Right cardiac atrium (tissue), 5 donors: ENCODE results near the gene CNN2. TPM values are rescaled to one million over a fixed set of nuclear protein-coding genes. Genes with fewer than 3 reads are reported as not detected.

Experiments used
- ATAC-seq, 2 donors: fragments of 200-7000 bp; cut with Tn5 transposase; one replicate each; pipeline versions ENCODE4 v1.8.0 to v1.9.1; 2020; ENCODE audit warnings: moderate library complexity in 2 of 2, mild to moderate bottlenecking in 1 of 2
- DNase-seq, 3 donors: peaks; one replicate each; pipeline ENCODE4 v3.0.0-alpha.2; 2020
- H3K27ac ChIP-seq: one replicate; pipeline ENCODE4 v1.5.1; 2013; ENCODE audit warnings: mild to moderate bottlenecking, low read length, control low read depth, moderate library complexity
- H3K27me3 ChIP-seq: one replicate; pipeline ENCODE4 v1.6.1; 2013; ENCODE audit not compliant: control insufficient read depth, insufficient read depth
- H3K4me1 ChIP-seq: one replicate; pipeline ENCODE4 v1.6.1; 2013; ENCODE audit warnings: low read length; ENCODE audit not compliant: control insufficient read depth, insufficient read depth
- H3K4me3 ChIP-seq: one replicate; pipeline ENCODE4 v1.5.1; 2013; ENCODE audit warnings: low read length, control low read depth
- H3K9me3 ChIP-seq: one replicate; pipeline ENCODE4 v1.6.1; 2013; ENCODE audit warnings: low read length; ENCODE audit not compliant: control insufficient read depth
- WGBS: extraction: QIAGEN DNeasy Blood & Tissue Kit; methylation state at CpG from one replicate; pipeline ENCODE4 v1.1.7; 2013; 5-methylcytosine and 5-hydroxymethylcytosine counted together
- intact Hi-C, 4 donors: fragments of 100-400 bp; cut with DNase I; formaldehyde crosslinking; loops; one replicate each; pipeline versions ENCODE4 v1.11.0 to v1.14.0; 2022 to 2023
- polyA plus RNA-seq: library from polyadenylated mRNA; stranded (reverse); fragments of 200-250 nt; gene quantifications from one replicate; pipeline ENCODE4 v1.2.3, GENCODE V29; 2013
- total RNA-seq, 4 donors: library from RNA; stranded (reverse); fragmentation: NEBNext Ultra II Directional; extraction: Animal tissue kit (Norgen Biotek cat#: 25700); gene quantifications; one replicate each; pipeline ENCODE4 v1.2.1, GENCODE V29; 2021
- donor health status: healthy with polysubstance abuse.
- donor health status: DM: no; HTN: yes; CAD: no.
- donor health status: DM: no; HTN: no; CAD: no.
- donor health status: DM: no; HTN: yes; CAD: no; lungs with severe emphysema.
- donor health status: DM: yes; HTN: yes; CAD: no.

The CNN2 gene
- total and polyA plus RNA-seq, 5 donors, result 52.1 to 75.9 (median 59.9) TPM

DNA sequence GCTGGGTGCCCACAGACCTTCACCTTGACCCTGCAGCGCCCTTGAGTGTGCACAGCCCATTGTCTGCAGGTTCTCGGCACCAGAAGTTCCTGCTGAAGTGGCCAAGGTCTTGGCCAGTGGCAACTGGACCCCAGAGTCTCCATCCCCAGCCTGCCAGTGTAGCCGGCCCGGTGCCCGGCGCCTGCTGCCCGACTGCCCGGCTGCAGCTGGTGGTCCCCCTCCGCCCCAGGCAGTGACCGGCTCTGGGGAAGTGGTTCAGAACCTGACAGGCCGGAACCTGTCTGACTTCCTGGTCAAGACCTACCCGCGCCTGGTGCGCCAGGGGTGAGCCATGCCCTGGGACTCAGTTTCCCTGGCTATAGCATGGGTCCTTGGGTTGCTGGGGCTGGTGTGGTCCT is 28.6 kb downstream of the CNN2 start:
- peak in 2 of 3 donors; percentile 43 to 46 for DNase-seq
- WGBS, result 94% methylated on average over 14 of the region's 14 CpGs
- H3K9me3 ChIP-seq, result peaks cover 5% of the 10 kb centered on the region
- intact Hi-C loops, result no loop called here
- H3K4me1 ChIP-seq, result no peaks in the 10 kb centered on the region
- no peak overlapping the region for H3K4me3 ChIP-seq
- no peak overlapping the region for H3K27ac ChIP-seq
- no peaks in the 10 kb centered on the region for H3K27me3 ChIP-seq
- ATAC-seq, result no peak

DNA sequence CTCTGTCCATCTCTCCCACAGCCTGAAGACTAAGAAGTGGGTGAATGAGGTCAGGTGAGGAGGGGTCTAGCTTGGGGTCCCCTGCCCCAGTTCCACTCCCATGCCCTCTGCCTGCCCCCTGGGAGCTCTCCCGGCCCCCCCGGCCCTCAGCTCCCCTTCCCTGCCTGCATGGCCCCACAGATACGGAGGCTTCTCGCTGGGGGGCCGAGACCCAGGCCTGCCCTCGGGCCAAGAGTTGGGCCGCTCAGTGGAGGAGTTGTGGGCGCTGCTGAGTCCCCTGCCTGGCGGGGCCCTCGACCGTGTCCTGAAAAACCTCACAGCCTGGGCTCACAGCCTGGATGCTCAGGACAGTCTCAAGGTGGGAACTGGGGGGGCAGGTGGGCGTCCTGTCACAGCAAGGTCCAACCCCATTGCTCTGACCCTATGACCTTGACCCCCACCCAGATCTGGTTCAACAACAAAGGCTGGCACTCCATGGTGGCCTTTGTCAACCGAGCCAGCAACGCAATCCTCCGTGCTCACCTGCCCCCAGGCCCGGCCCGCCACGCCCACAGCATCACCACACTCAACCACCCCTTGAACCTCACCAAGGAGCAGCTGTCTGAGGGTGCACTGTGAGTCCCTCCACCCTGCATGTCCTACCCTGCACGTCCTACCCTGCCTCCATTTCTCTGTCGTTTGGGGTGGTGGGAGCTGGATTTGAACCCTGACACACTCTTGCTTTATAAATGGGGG is 29.6 kb downstream of the CNN2 start:
- Histone ChIP-seq H3K27me3 (no peaks in the 10 kb centered on the region), H3K27ac (no peak overlapping the region), H3K9me3 (peaks cover 5% of the 10 kb centered on the region), H3K4me3 (no peak overlapping the region), H3K4me1 (no peaks in the 10 kb centered on the region)
- DNase-seq (peak in 1 of 3 donors; percentile 40), ATAC-seq (no peak)
- WGBS, result 98% methylated on average over 20 of the region's 20 CpGs
- intact Hi-C loops, result no loop called here

DNA sequence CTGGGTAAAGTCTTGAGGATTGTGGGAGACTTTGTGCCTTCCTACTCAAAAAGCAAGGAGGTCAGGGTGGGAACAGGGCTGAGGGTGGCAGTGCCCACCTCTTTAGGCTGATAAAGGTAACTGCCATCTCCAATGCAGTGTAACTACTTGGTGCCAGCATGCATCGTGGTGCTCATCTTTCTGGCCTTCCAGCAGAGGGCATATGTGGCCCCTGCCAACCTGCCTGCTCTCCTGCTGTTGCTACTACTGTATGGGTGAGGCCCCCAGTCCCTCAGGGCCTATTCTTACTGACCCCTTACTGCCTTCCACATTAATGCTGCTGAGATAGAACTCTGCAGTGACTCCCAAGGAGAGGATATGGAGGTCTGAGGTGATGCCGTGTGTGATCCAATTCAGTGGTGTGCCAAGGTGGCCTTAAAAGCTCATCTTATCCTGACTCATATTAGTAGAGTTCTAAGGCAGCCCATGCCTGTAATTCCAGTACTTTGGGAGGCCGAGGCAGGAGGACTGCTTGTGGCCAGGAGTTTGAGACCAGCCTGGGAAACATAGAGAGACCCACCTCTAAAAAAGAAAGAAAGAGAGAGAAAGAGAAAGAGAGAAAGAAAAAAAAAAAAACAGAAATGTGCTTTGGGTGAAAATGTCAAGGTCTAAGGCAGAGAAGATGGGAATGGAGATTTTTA is 30.9 kb downstream of the CNN2 start:
- ATAC-seq (no peak), DNase-seq (peak in 1 of 3 donors; percentile 55)
- Histone ChIP-seq H3K4me1 (no peaks in the 10 kb centered on the region), H3K4me3 (no peak overlapping the region), H3K27me3 (no peaks in the 10 kb centered on the region), H3K27ac (no peak overlapping the region), H3K9me3 (peaks cover 5% of the 10 kb centered on the region)
- intact Hi-C loops, result no loop called here
- WGBS, result 46% methylated on average over 3 of the region's 3 CpGs

DNA sequence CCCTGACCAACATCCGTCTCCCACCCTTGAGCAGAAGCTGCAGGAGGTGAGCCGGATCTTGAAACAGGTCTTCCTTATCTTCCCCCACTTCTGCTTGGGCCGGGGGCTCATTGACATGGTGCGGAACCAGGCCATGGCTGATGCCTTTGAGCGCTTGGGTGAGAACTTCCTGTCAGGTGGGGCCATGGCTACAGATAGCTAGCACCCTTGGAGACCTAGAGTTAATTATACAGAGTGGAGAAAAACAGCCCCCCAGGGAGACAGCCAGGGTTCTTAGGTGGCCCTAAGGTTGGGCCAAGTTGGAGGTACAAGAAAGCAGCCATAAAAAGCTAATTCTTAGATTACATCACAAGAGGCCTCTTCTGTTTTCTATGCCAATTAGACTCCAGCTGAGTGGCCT is 31.7 kb downstream of the CNN2 start:
- H3K27me3 ChIP-seq, result no peaks in the 10 kb centered on the region
- no peak for ATAC-seq
- 95% methylated on average over 5 of the region's 5 CpGs for WGBS
- H3K9me3 ChIP-seq, result peaks cover 5% of the 10 kb centered on the region
- H3K27ac ChIP-seq, result no peak overlapping the region
- no peak for DNase-seq
- no peak overlapping the region for H3K4me3 ChIP-seq
- no peaks in the 10 kb centered on the region for H3K4me1 ChIP-seq
- intact Hi-C loops, result no loop called here

- H3K4me3 ChIP-seq, result no peak overlapping the region
- DNase-seq (no peak), ATAC-seq (no peak)
- no peaks in the 10 kb centered on the region for H3K4me1 ChIP-seq
- peaks cover 5% of the 10 kb centered on the region for H3K9me3 ChIP-seq
- WGBS, result 91% methylated on average over 5 of the region's 5 CpGs
- H3K27ac ChIP-seq, result no peak overlapping the region
- intact Hi-C loops, result no loop called here
- H3K27me3 ChIP-seq, result no peaks in the 10 kb centered on the region
Measured at GRCh38 chr19:1060689-1061088, 34.3 kb downstream of the CNN2 start.

DNA sequence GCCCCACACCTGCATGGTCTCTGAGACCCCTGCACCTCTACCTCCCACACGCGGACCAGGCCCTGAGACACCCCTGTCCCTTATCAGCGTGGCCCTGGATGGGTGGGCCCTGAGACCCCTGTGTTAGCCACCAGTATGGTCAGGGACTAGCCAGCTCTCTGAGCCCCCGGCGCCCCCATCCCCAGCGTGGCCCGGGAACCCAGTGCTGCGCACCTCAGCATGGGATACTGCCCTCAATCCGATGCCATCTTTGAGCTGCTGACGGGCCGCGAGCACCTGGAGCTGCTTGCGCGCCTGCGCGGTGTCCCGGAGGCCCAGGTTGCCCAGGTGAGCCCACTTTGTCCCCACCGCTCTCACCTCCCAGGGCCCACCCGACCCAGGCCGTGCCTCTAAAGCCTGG is 35.6 kb downstream of the CNN2 start:
- Histone ChIP-seq H3K27me3 (no peaks in the 10 kb centered on the region), H3K4me1 (no peaks in the 10 kb centered on the region), H3K27ac (no peak overlapping the region), H3K4me3 (no peak overlapping the region), H3K9me3 (peaks cover 5% of the 10 kb centered on the region)
- no peak for ATAC-seq
- intact Hi-C loops, result no loop called here
- WGBS, result 94% methylated on average over 20 of the region's 20 CpGs
- DNase-seq, result peak in 1 of 3 donors; percentile 45

- Histone ChIP-seq H3K9me3 (peaks cover 2% of the 10 kb centered on the region), H3K4me1 (no peaks in the 10 kb centered on the region), H3K4me3 (no peak overlapping the region), H3K27me3 (no peaks in the 10 kb centered on the region), H3K27ac (no peak overlapping the region)
- WGBS, result 87% methylated on average over 17 of the region's 17 CpGs
- ATAC-seq (no peak), DNase-seq (peak in 1 of 3 donors; percentile 37)
- intact Hi-C loops, result no loop called here
Measured at GRCh38 chr19:1062387-1063029, 36.1 kb downstream of the CNN2 start.

GRCh38 chr19:1063030-1063908 is 36.9 kb downstream of the CNN2 start:
- intact Hi-C loops, result no loop called here
- DNase-seq (peak in 2 of 3 donors; percentile 56 to 61), ATAC-seq (no peak)
- H3K27ac ChIP-seq, result no peak overlapping the region
- H3K27me3 ChIP-seq, result no peaks in the 10 kb centered on the region
- H3K4me3 ChIP-seq, result no peak overlapping the region
- no peaks in the 10 kb centered on the region for H3K9me3 ChIP-seq
- H3K4me1 ChIP-seq, result no peaks in the 10 kb centered on the region
- WGBS, result 92% methylated on average over 37 of the region's 37 CpGs

DNA sequence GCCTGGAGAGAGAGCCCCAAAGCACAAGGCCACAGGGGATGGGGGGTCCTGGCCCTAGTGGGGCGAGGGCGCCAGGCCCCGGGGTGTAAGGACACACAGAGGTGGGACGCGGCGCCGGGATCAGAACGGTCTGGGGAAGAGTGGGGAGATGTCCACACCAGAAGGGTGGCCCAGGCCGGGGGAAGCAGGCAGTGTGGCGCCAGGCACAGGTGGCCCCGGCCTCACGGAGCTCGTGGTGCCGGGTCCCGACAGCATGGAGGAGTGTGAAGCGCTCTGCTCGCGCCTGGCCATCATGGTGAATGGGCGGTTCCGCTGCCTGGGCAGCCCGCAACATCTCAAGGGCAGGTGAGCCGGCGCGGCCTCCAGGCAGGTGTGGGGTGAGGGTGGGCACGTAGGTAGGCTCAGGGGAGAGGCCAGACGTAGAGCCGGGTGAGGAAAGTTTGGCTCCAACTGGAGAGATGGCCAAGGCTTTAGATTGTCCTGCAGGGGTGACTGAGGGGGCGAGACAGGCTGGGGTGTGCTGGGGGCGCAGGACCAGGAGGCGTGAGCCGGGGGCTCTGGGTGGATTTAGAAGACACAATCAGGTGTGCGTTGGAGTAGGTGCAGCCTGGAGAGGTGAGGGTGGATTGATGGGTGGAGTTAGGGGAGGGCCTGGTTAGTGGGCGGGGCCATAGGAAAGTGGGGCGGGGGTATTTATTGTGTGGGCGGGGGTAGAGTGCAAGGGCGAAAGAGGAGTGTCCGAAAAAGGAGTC is 37.7 kb downstream of the CNN2 start:
- 83% methylated on average over 37 of the region's 37 CpGs for WGBS
- intact Hi-C loops, result no loop called here
- Histone ChIP-seq H3K9me3 (no peaks in the 10 kb centered on the region), H3K4me1 (no peaks in the 10 kb centered on the region), H3K27me3 (no peaks in the 10 kb centered on the region), H3K27ac (no peak overlapping the region), H3K4me3 (no peak overlapping the region)
- DNase-seq (peak in 1 of 3 donors; percentile 55), ATAC-seq (no peak)
